SK-N-SH (cell line): ENCODE results near the gene LTBP2. TPM values are rescaled to one million over a fixed set of nuclear protein-coding genes. Genes with fewer than 3 reads are reported as not detected.

ENCODE experiments used
- CTCF ChIA-PET: fragments of 300-600, 350-600 bp; formaldehyde crosslinking; extraction: SDS; loops from one replicate; lab custom pipeline; 2021; lab: Yijun Ruan, JAX
- POLR2A ChIA-PET: fragments of 350-600 bp; sonication (Branson Sonifier 250); formaldehyde crosslinking; extraction: SDS; loops from one replicate; lab custom pipeline; 2020; ENCODE audit warnings: antibody characterized with exemption, inconsistent platforms; lab: Yijun Ruan, JAX
- DNase-seq: peaks from one replicate; pipeline ENCODE4 v3.0.0; 2012
- H2AFZ ChIP-seq: fragments of 200-600 bp; sonication (generic); 2 replicates; pipeline ENCODE4 v1.8.1; 2016; ENCODE audit warnings: antibody characterized with exemption, mild to moderate bottlenecking, low read depth
- H3F3A ChIP-seq: fragments of 200-600 bp; sonication (generic); replicated peaks from 2 replicates; pipeline ENCODE3; 2016; ENCODE audit warnings: antibody characterized with exemption, mild to moderate bottlenecking; ENCODE audit not compliant: insufficient read depth
- H3K27ac ChIP-seq, 2 experiments: fragments of 200-500 bp in 1 of 2; fragments of 200-600 bp in 1 of 2; sonication (Bioruptor generic) in 1 of 2; sonication (generic), shearing (Covaris generic) in 1 of 2; 2 replicates each; pipeline versions ENCODE4 v1.5.1 to v1.6.1; 2014 to 2016; ENCODE audit warnings: low read depth in 2 of 2, inconsistent platforms in 1 of 2, low read length in 1 of 2, mild to moderate bottlenecking in 1 of 2, mixed read lengths in 1 of 2
- H3K27me3 ChIP-seq: fragments of 200-600 bp; sonication (generic), shearing (Covaris generic); 2 replicates; pipeline ENCODE4 v1.6.1; 2016; ENCODE audit warnings: mixed run types; ENCODE audit not compliant: insufficient read depth
- H3K36me3 ChIP-seq, 2 experiments: fragments of 200-500 bp in 1 of 2; fragments of 200-600 bp in 1 of 2; sonication (Bioruptor generic) in 1 of 2; sonication (generic) in 1 of 2; replicated peaks in 1 of 2; 2 replicates each; pipeline versions ENCODE3 to v1.5.1; 2014 to 2016; ENCODE audit warnings: low read length in 1 of 2, mild to moderate bottlenecking in 1 of 2; ENCODE audit not compliant: insufficient read depth in 2 of 2, control insufficient read depth in 1 of 2
- H3K4me1 ChIP-seq, 2 experiments: fragments of 200-500 bp in 1 of 2; fragments of 200-600 bp in 1 of 2; sonication (Bioruptor generic) in 1 of 2; sonication (generic), shearing (Covaris generic) in 1 of 2; 2 replicates each; pipeline versions ENCODE4 v1.5.1 to v1.6.1; 2014 to 2016; ENCODE audit warnings: low read depth in 1 of 2, low read length in 1 of 2, mixed run types in 1 of 2; ENCODE audit not compliant: insufficient read depth in 2 of 2, control insufficient read depth in 1 of 2
- H3K4me2 ChIP-seq: fragments of 200-600 bp; sonication (generic), shearing (Covaris generic); 2 replicates; pipeline ENCODE4 v1.6.1; 2017; ENCODE audit warnings: mixed run types
- H3K4me3 ChIP-seq, 2 experiments: fragments of 200-500 bp in 1 of 2; fragments of 200-600 bp in 1 of 2; sonication (Bioruptor generic) in 1 of 2; sonication (generic), shearing (Covaris generic) in 1 of 2; 2 replicates each; pipeline versions ENCODE4 v1.5.1 to v1.8.1; 2014 to 2016; ENCODE audit warnings: low read depth in 2 of 2, inconsistent platforms in 1 of 2, low read length in 1 of 2, mild to moderate bottlenecking in 1 of 2, mixed read lengths in 1 of 2, moderate library complexity in 1 of 2
- H3K79me2 ChIP-seq: fragments of 200-600 bp; sonication (generic); 2 replicates; pipeline ENCODE4 v1.8.1; 2017; ENCODE audit warnings: mild to moderate bottlenecking; ENCODE audit not compliant: insufficient read depth
- H3K9ac ChIP-seq: fragments of 200-600 bp; sonication (generic); 2 replicates; pipeline ENCODE4 v1.6.1; 2017; ENCODE audit warnings: mixed run types
- H3K9me2 ChIP-seq: fragments of 200-600 bp; sonication (generic); 2 replicates; pipeline ENCODE4 v1.6.1; 2017; ENCODE audit warnings: mixed run types
- H3K9me3 ChIP-seq: fragments of 200-600 bp; sonication (generic); 2 replicates; pipeline ENCODE4 v1.6.1; 2017; ENCODE audit warnings: mixed run types, mild to moderate bottlenecking, moderate library complexity
- H4K20me1 ChIP-seq: fragments of 200-600 bp; sonication (generic); 2 replicates; pipeline ENCODE4 v1.6.1; 2017; ENCODE audit warnings: mild to moderate bottlenecking, mixed run types; ENCODE audit not compliant: insufficient read depth
- CHD2 ChIP-seq: fragments of 150-350 bp; IDR thresholded peaks from 2 replicates; pipeline ENCODE4 v1.6.1; 2018; ENCODE audit warnings: low read length; ENCODE audit not compliant: partially characterized antibody
- ELF1 ChIP-seq: IDR thresholded peaks from 2 replicates; pipeline ENCODE4 v1.4.0; 2012
- EP300 ChIP-seq, 2 experiments: IDR thresholded peaks; 2 replicates each; pipeline versions ENCODE4 v1.4.0 to v1.6.1; 2012; ENCODE audit warnings: borderline replicate concordance in 1 of 2, low read depth in 1 of 2, low read length in 1 of 2
- FOXJ3 ChIP-seq: sonication (generic); formaldehyde crosslinking; IDR thresholded peaks from 2 replicates; pipeline ENCODE4 v1.5.1; 2020; ENCODE audit warnings: mild to moderate bottlenecking, missing genetic modification reagents
- GATA2 ChIP-seq: sonication (generic); formaldehyde crosslinking; IDR thresholded peaks from 2 replicates; pipeline ENCODE4 v1.5.0; 2020; ENCODE audit warnings: mild to moderate bottlenecking, missing genetic modification reagents
- IRF3 ChIP-seq: fragments of 150-350 bp; IDR thresholded peaks from 2 replicates; pipeline ENCODE4 v1.6.1; 2016; ENCODE audit warnings: mild to moderate bottlenecking, low read depth, low read length
- JUND ChIP-seq: IDR thresholded peaks from 2 replicates; pipeline ENCODE4 v1.4.0; 2012
- MXI1 ChIP-seq: IDR thresholded peaks from 2 replicates; pipeline ENCODE4 v1.6.1; 2012; ENCODE audit warnings: mild to moderate bottlenecking, low read depth, low read length, improper control_type of control experiment
- NFIC ChIP-seq: IDR thresholded peaks from 2 replicates; pipeline ENCODE4 v1.4.0; 2012; ENCODE audit warnings: borderline replicate concordance
- RAD21 ChIP-seq: IDR thresholded peaks from 2 replicates; pipeline ENCODE4 v1.6.1; 2012; ENCODE audit warnings: mild to moderate bottlenecking, low read length
- REST ChIP-seq: IDR thresholded peaks from 2 replicates; pipeline ENCODE4 v1.6.1; 2012; ENCODE audit warnings: mild to moderate bottlenecking, low read depth, low read length, moderate library complexity
- RFX5 ChIP-seq: IDR thresholded peaks from 2 replicates; pipeline ENCODE4 v1.6.1; 2012; ENCODE audit warnings: mild to moderate bottlenecking, improper control_type of control experiment, low read length
- RXRA ChIP-seq: IDR thresholded peaks from 2 replicates; pipeline ENCODE4 v1.4.0; 2012; ENCODE audit warnings: low read depth, mild to moderate bottlenecking, borderline replicate concordance
- SMC3 ChIP-seq: IDR thresholded peaks from 2 replicates; pipeline ENCODE4 v1.6.1; 2012; ENCODE audit warnings: low read depth, low read length, improper control_type of control experiment
- TAF1 ChIP-seq: IDR thresholded peaks from 2 replicates; pipeline ENCODE4 v1.6.1; 2012; ENCODE audit warnings: low read depth, mild to moderate bottlenecking, low read length, moderate library complexity, borderline replicate concordance
- TCF12 ChIP-seq: IDR thresholded peaks from 2 replicates; pipeline ENCODE4 v1.4.0; 2012
- TEAD4 ChIP-seq: IDR thresholded peaks from 2 replicates; pipeline ENCODE4 v1.4.0; 2012; ENCODE audit warnings: mild to moderate bottlenecking, borderline replicate concordance; ENCODE audit not compliant: insufficient read depth
- YY1 ChIP-seq: IDR thresholded peaks from 2 replicates; pipeline ENCODE4 v1.4.0; 2012; ENCODE audit warnings: low read depth, mild to moderate bottlenecking
- WGBS: methylation state at CpG from one replicate; pipeline ENCODE4 v1.1.6; 2017; ENCODE audit warnings: low lambda C conversion rate; 5-methylcytosine and 5-hydroxymethylcytosine counted together
- polyA plus RNA-seq, 3 experiments: library from polyadenylated mRNA; depleted of rRNA; stranded (reverse); fragments of >200 nt; gene quantifications; 2 replicates each; pipeline ENCODE4 v1.2.3, GENCODE V29; 2012
- TF ChIP-seq, protein P1 (sequence below): IDR thresholded peaks from 2 replicates; pipeline ENCODE4 v1.4.0; 2012; ENCODE audit warnings: low read depth

LTBP2 gene
- polyA plus RNA-seq, 1 of the 3 experiments (the other 2 are of a cell fraction) = 58.8 TPM

GRCh38 chr14:74591899-74592298 is 20.1 kb downstream of the LTBP2 start:
- H3K27ac ChIP-seq = peak overlapping the region in 1 of 2 experiments; percentile 6; a peak in 2 of 4 replicates
- H3K9me3 ChIP-seq = no peaks in the 10 kb centered on the region
- H2AFZ ChIP-seq = no peak overlapping the region
- H3K27me3 ChIP-seq = no peaks in the 10 kb centered on the region
- no peak overlapping the region for H3K4me3 ChIP-seq
- H4K20me1 ChIP-seq = peaks cover 16% of the 10 kb centered on the region
- H3F3A ChIP-seq = peaks cover 18% of the 10 kb centered on the region
- H3K79me2 ChIP-seq = peaks cover 100% of the 10 kb centered on the region
- H3K36me3 ChIP-seq = peaks cover 4 to 12% of the 10 kb centered on the region in 2 experiments
- TF ChIP-seq, protein P1, sequence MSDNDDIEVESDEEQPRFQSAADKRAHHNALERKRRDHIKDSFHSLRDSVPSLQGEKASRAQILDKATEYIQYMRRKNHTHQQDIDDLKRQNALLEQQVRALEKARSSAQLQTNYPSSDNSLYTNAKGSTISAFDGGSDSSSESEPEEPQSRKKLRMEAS = no peak
- no peak for TF ChIP-seq TEAD4
- H3K9me2 ChIP-seq = no peaks in the 10 kb centered on the region
- H3K4me2 ChIP-seq = 0 out of 2 replicates have a peak overlapping the region, but pooled peaks have one; percentile 10
- ChIA-PET POLR2A (no interaction called here), CTCF (interaction anchor here (1.2 to 1.6 kb wide), 2 partner anchors 17 to 21 kb away, joined by 5 to 8 read pairs; partner anchors contain the start of gene LTBP2)
- H3K9ac ChIP-seq = no peak overlapping the region
- WGBS = 87% methylated on average over 5 of the region's 5 CpGs
- DNase-seq = no peak
- peaks cover 34 to 41% of the 10 kb centered on the region in 2 experiments; a peak in 2 of 4 replicates for H3K4me1 ChIP-seq

DNA sequence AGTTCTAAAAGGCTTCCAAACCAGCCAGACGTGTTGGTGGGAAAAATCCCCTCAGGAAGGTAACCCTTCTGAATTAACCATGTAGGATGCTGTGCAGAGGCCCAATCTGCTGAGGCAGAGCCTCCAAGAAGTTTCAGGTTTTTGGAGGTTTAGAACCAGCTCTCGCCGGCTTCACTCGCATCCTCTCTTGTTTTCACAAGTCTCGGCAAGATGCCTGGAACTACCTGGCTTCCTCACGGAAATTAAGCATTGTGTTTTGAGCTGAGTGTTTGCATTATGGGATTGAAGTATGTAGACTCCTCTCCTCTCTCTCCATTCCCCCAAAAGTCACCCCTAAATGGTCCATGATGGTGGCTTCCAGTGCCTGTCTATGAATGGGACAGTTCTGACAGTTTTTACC is 20.6 kb downstream of the LTBP2 start:
- POLR2A ChIA-PET = no interaction called here
- Histone ChIP-seq H3F3A (peaks cover 19% of the 10 kb centered on the region), H3K9ac (no peak overlapping the region), H3K4me1 (peaks cover 33 to 37% of the 10 kb centered on the region in 2 experiments; a peak in 2 of 4 replicates), H3K27ac (peak overlapping the region in 1 of 2 experiments; percentile 6; a peak in 2 of 4 replicates), H3K36me3 (peaks cover 4 to 12% of the 10 kb centered on the region in 2 experiments), H3K9me2 (no peaks in the 10 kb centered on the region), H3K9me3 (no peaks in the 10 kb centered on the region), H3K4me2 (no peak overlapping the region), H2AFZ (no peak overlapping the region), H4K20me1 (peaks cover 16% of the 10 kb centered on the region), H3K4me3 (no peak overlapping the region), H3K27me3 (no peaks in the 10 kb centered on the region), H3K79me2 (peaks cover 100% of the 10 kb centered on the region)
- CTCF ChIA-PET = interaction anchor here (1.2 to 1.6 kb wide), 2 partner anchors 18 to 21 kb away, joined by 5 to 8 read pairs; partner anchors contain the start of gene LTBP2
- DNase-seq = no peak
- WGBS = 94% methylated on average over 6 of the region's 6 CpGs
- no peak for TF ChIP-seq JUND
- TF ChIP-seq CHD2 = no peak
- TF ChIP-seq TCF12 = no peak
- TF ChIP-seq TAF1 = no peak
- no peak for TF ChIP-seq SMC3
- TF ChIP-seq RAD21 = no peak

- CTCF ChIA-PET = interaction anchor here (0.9 to 1.9 kb wide), 3 partner anchors 15 to 23 kb away, joined by 3 to 5 read pairs (median 3); no protein-coding TSS in a partner anchor
- POLR2A ChIA-PET = no interaction called here
Measured at GRCh38 chr14:74589291-74589879, 22.7 kb downstream of the LTBP2 start.

More at GRCh38 chr14:74589291-74589879, 22.7 kb downstream of the LTBP2 start:
- Histone ChIP-seq H2AFZ (no peak overlapping the region), H3F3A (peaks cover 12% of the 10 kb centered on the region), H3K9ac (no peak overlapping the region), H3K4me1 (peaks cover 20 to 25% of the 10 kb centered on the region in 2 experiments; a peak in 3 of 4 replicates), H3K9me2 (no peaks in the 10 kb centered on the region), H3K4me3 (no peak overlapping the region), H3K27ac (no peak overlapping the region), H4K20me1 (peaks cover 21% of the 10 kb centered on the region), H3K4me2 (no peak overlapping the region), H3K9me3 (no peaks in the 10 kb centered on the region), H3K79me2 (peaks cover 100% of the 10 kb centered on the region), H3K36me3 (peaks cover 4 to 8% of the 10 kb centered on the region in 2 experiments), H3K27me3 (no peaks in the 10 kb centered on the region)
- WGBS = 74% methylated on average over 5 of the region's 5 CpGs
- TF ChIP-seq NFIC = no peak
- TF ChIP-seq GATA2 (CRISPR knock-in tag) = no peak
- no peak for TF ChIP-seq ELF1
- no peak for TF ChIP-seq RXRA
- no peak for TF ChIP-seq YY1
- no peak for TF ChIP-seq IRF3
- no peak for TF ChIP-seq FOXJ3
- no peak for TF ChIP-seq REST
- TF ChIP-seq RFX5 = no peak
- TF ChIP-seq EP300 (IDR thresholded peaks at IDR 0.05; ENCODE audit: borderline replicate concordance in 1 of 2, low read depth in 1 of 2, low read length in 1 of 2) = no peak
- no peak for TF ChIP-seq MXI1
- DNase-seq = no peak
